Natural killer cell (primary cell): ENCODE data around the gene CDK17. TPM values are rescaled to one million over a fixed set of nuclear protein-coding genes. Genes with fewer than 3 reads are reported as not detected.

Experiments
- ATAC-seq, 3 donors: fragments of 150-1000 bp in 2 of 3; fragments of 200-7000 bp in 1 of 3; cut with Tn5 transposase; 1 replicate in 1 of 3; 2 replicates in 2 of 3; pipeline ENCODE4 v1.10.0; 2021; ENCODE audit warnings: mild to moderate bottlenecking in 2 of 3, moderate library complexity in 2 of 3
- DNase-seq, 2 donors: peaks; one replicate each; pipeline versions ENCODE4 v3.0.0 to v3.0.0-alpha.2; 2013 to 2021; ENCODE audit warnings: mixed read lengths in 1 of 2
- H3K27ac ChIP-seq: one replicate; pipeline ENCODE4 v1.5.1; 2013; ENCODE audit warnings: mild to moderate bottlenecking, low read length
- H3K27me3 ChIP-seq: one replicate; pipeline ENCODE4 v1.6.1; 2013; ENCODE audit warnings: low read length; ENCODE audit not compliant: control insufficient read depth, insufficient read depth
- H3K36me3 ChIP-seq: one replicate; pipeline ENCODE4 v1.6.1; 2013; ENCODE audit warnings: low read length; ENCODE audit not compliant: control insufficient read depth, insufficient read depth
- H3K4me1 ChIP-seq: one replicate; pipeline ENCODE4 v1.6.1; 2013; ENCODE audit warnings: low read length; ENCODE audit not compliant: control insufficient read depth, insufficient read depth
- H3K4me3 ChIP-seq: one replicate; pipeline ENCODE4 v1.5.1; 2013; ENCODE audit warnings: low read length
- H3K9me3 ChIP-seq: one replicate; pipeline ENCODE4 v1.6.1; 2013; ENCODE audit warnings: low read length; ENCODE audit not compliant: control insufficient read depth, insufficient read depth
- H3K27ac Mint-ChIP-seq, 2 donors: one replicate each; pipeline ENCODE4 v1.8.0; 2022; ENCODE audit warnings: mild to moderate bottlenecking in 2 of 2, mixed read lengths in 2 of 2, moderate library complexity in 1 of 2
- H3K27me3 Mint-ChIP-seq, 2 donors: one replicate each; pipeline ENCODE4 v1.8.0; 2022; ENCODE audit warnings: low read depth in 2 of 2, mixed read lengths in 2 of 2
- H3K36me3 Mint-ChIP-seq: one replicate; pipeline ENCODE4 v1.8.0; 2022; ENCODE audit warnings: mixed read lengths
- H3K4me1 Mint-ChIP-seq, 2 donors: one replicate each; pipeline ENCODE4 v1.8.0; 2022; ENCODE audit warnings: mixed read lengths in 2 of 2
- H3K4me3 Mint-ChIP-seq: one replicate; pipeline ENCODE4 v1.8.0; 2022; ENCODE audit warnings: mild to moderate bottlenecking, moderate library complexity, mixed read lengths
- H3K9me3 Mint-ChIP-seq, 2 donors: one replicate each; pipeline ENCODE4 v1.8.0; 2022; ENCODE audit warnings: mixed read lengths in 2 of 2
- WGBS: methylation state at CpG from one replicate; pipeline ENCODE4 v1.1.7; 2013; ENCODE audit warnings: missing lambda C conversion rate; ENCODE audit not compliant: insufficient coverage; 5-methylcytosine and 5-hydroxymethylcytosine counted together
- intact Hi-C: fragments of 100-400 bp; cut with micrococcal nuclease; formaldehyde crosslinking; loops from one replicate; pipeline ENCODE4 v1.14.2; 2022
- total RNA-seq, 4 donors: library from RNA; stranded (reverse); fragments of 120-200 nt in 1 of 4; gene quantifications; one replicate each; pipeline versions ENCODE4 v1.2.3 to v1.2.4, GENCODE V29; 2013 to 2022
- TF ChIP-seq, protein P1 (sequence below): fragments of 200-600 bp; IDR thresholded peaks from one replicate; pipeline ENCODE4 v1.8.0; 2022; ENCODE audit warnings: antibody characterized with exemption

Gene CDK17
- total RNA-seq, 3 donors from 2014 or later (not counting 1 experiment from before 2014, with no cell fraction given): 199 to 234 (median 232) TPM

DNA sequence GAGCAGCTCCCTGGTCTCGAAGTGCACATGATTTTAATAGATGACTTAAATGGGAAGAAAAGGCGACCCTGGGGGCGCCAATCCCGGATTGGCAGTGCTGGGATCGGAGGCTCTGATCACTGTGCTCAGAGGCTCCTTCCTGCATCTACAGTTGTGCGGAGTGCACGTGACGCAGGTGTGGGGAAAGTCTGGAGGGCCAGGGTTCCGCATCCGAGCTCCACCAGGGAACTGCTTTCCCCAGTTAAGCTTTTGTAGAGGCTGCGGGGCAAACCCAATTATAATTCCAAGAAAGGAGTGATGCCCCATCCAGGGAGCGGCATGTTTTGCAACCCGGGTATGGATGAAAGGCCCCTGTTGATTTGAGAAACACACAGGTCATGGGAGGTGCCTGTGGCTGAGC is 169.6 kb downstream of the CDK17 start:
- no peaks in the 10 kb centered on the region for H3K27me3 Mint-ChIP-seq
- peaks cover 21 to 33% of the 10 kb centered on the region in 2 donors for H3K4me1 Mint-ChIP-seq
- no peaks in the 10 kb centered on the region for H3K36me3 Mint-ChIP-seq
- intact Hi-C loops: no loop called here
- Histone ChIP-seq H3K4me3 (no peak overlapping the region), H3K36me3 (peaks cover 2% of the 10 kb centered on the region), H3K4me1 (peaks cover 14% of the 10 kb centered on the region), H3K9me3 (no peaks in the 10 kb centered on the region), H3K27me3 (no peaks in the 10 kb centered on the region), H3K27ac (no peak overlapping the region)
- no peak overlapping the region for H3K27ac Mint-ChIP-seq
- no peak overlapping the region for H3K4me3 Mint-ChIP-seq
- TF ChIP-seq, protein P1, sequence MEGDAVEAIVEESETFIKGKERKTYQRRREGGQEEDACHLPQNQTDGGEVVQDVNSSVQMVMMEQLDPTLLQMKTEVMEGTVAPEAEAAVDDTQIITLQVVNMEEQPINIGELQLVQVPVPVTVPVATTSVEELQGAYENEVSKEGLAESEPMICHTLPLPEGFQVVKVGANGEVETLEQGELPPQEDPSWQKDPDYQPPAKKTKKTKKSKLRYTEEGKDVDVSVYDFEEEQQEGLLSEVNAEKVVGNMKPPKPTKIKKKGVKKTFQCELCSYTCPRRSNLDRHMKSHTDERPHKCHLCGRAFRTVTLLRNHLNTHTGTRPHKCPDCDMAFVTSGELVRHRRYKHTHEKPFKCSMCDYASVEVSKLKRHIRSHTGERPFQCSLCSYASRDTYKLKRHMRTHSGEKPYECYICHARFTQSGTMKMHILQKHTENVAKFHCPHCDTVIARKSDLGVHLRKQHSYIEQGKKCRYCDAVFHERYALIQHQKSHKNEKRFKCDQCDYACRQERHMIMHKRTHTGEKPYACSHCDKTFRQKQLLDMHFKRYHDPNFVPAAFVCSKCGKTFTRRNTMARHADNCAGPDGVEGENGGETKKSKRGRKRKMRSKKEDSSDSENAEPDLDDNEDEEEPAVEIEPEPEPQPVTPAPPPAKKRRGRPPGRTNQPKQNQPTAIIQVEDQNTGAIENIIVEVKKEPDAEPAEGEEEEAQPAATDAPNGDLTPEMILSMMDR: no peak
- H3K9me3 Mint-ChIP-seq: no peaks in the 10 kb centered on the region
- 98% methylated on average over 13 of the region's 13 CpGs for WGBS
- no peak for ATAC-seq
- DNase-seq: no peak

DNA sequence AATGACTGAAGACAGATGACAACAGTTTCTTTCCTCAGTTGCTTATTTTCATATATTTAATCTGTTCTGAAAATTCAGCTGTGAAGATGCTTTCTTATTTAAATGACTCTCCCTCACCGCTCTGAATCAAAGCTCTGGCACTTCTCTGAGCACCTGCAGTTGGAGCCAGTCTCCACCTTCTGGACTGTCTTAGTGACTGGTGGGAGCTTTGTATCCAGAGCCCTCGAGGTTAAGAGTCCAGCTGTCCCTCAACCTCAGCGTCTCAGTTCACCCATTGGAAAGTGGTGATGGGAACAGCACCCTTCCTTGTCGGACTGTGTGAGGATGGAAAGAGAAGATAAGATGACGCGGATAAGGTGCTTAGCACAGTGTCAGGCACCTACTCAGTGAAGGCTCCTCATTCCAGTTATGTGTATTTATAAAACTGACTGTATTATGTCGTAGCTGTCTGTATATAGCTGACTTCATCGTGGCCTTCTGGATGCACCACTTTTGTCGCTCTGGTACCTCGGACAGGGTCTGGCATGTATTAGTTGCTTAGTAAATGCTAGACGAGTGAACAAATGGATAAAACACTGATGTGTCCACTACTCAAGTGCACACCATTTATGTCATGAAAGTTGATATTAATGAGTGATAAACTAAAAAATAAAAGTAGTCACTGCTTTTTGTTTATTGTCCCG is 171.5 kb downstream of the CDK17 start:
- Histone ChIP-seq H3K36me3 (peaks cover 17% of the 10 kb centered on the region), H3K4me3 (no peak overlapping the region), H3K27ac (no peak overlapping the region), H3K9me3 (no peaks in the 10 kb centered on the region), H3K4me1 (peaks cover 6% of the 10 kb centered on the region), H3K27me3 (no peaks in the 10 kb centered on the region)
- Mint-ChIP-seq H3K36me3 (peaks cover 9% of the 10 kb centered on the region), H3K27me3 (no peaks in the 10 kb centered on the region), H3K9me3 (no peaks in the 10 kb centered on the region), H3K4me3 (no peak overlapping the region), H3K27ac (no peak overlapping the region), H3K4me1 (peaks cover 19 to 23% of the 10 kb centered on the region in 2 donors)
- DNase-seq: no peak
- WGBS: 96% methylated on average over 11 of the region's 12 CpGs
- TF ChIP-seq, protein P1: no peak
- intact Hi-C loops: no loop called here
- ATAC-seq: no peak

Other genes with a start within 250 kb of the CDK17 start
- 10 to 100 TPM; 17.8 to 28.8 (median 20.9) TPM for gene ELK3, start 206.1 kb downstream of the CDK17 start, total RNA-seq
- 1 to 10 TPM in 2 of 3 donors, under 1 TPM in 1; 0.56 to 1.5 (median 1.2) TPM for gene CFAP54, start 89.1 kb upstream of the CDK17 start, total RNA-seq